Trophoblast cell (in vitro differentiated cells and primary cell): ENCODE data around the gene ALG2.

ENCODE experiments used
- DNase-seq, 2 donors: peaks; one replicate each; pipeline ENCODE4 v3.0.0-alpha.2; 2016
- H2AFZ ChIP-seq: 2 replicates; pipeline ENCODE4 v1.6.1; 2013; ENCODE audit warnings: low read length, moderate library complexity, mild to moderate bottlenecking; ENCODE audit not compliant: insufficient read depth, poor library complexity
- H2AK5ac ChIP-seq: 2 replicates; pipeline ENCODE4 v1.6.1; 2013; ENCODE audit warnings: mild to moderate bottlenecking, low read length
- H2BK120ac ChIP-seq: 2 replicates; pipeline ENCODE4 v1.6.1; 2013; ENCODE audit warnings: low read length, mild to moderate bottlenecking, moderate library complexity; ENCODE audit not compliant: insufficient read depth, poor library complexity
- H2BK12ac ChIP-seq: 2 replicates; pipeline ENCODE4 v1.6.1; 2013; ENCODE audit warnings: mild to moderate bottlenecking, low read length, moderate library complexity
- H2BK5ac ChIP-seq: 2 replicates; pipeline ENCODE4 v1.6.1; 2013; ENCODE audit warnings: low read length, low read depth, moderate library complexity, mild to moderate bottlenecking; ENCODE audit not compliant: poor library complexity
- H3K14ac ChIP-seq: 2 replicates; pipeline ENCODE4 v1.6.1; 2013; ENCODE audit warnings: mild to moderate bottlenecking, low read length
- H3K18ac ChIP-seq: 2 replicates; pipeline ENCODE4 v1.6.1; 2013; ENCODE audit warnings: mild to moderate bottlenecking, low read length
- H3K23ac ChIP-seq: 2 replicates; pipeline ENCODE4 v1.6.1; 2013; ENCODE audit warnings: low read length
- H3K27ac ChIP-seq: 2 replicates; pipeline ENCODE4 v1.5.1; 2013; ENCODE audit warnings: low read depth, mild to moderate bottlenecking, inconsistent platforms, low read length, moderate library complexity
- H3K27me3 ChIP-seq: 2 replicates; pipeline ENCODE4 v1.6.1; 2013; ENCODE audit warnings: inconsistent platforms, mild to moderate bottlenecking, low read length, moderate library complexity; ENCODE audit not compliant: insufficient read depth
- H3K36me3 ChIP-seq, 2 experiments: 1 replicate in 1 of 2; 2 replicates in 1 of 2; pipeline ENCODE4 v1.6.1; 2013; ENCODE audit warnings: low read length in 2 of 2, mild to moderate bottlenecking in 2 of 2, moderate library complexity in 1 of 2; ENCODE audit not compliant: insufficient read depth in 2 of 2, control insufficient read depth in 1 of 2
- H3K4ac ChIP-seq: 2 replicates; pipeline ENCODE4 v1.6.1; 2013; ENCODE audit warnings: low read depth, mild to moderate bottlenecking, low read length, moderate library complexity
- H3K4me1 ChIP-seq, 2 experiments: 1 replicate in 1 of 2; 2 replicates in 1 of 2; pipeline ENCODE4 v1.6.1; 2013; ENCODE audit warnings: low read length in 2 of 2, mild to moderate bottlenecking in 2 of 2, moderate library complexity in 1 of 2; ENCODE audit not compliant: insufficient read depth in 2 of 2, control insufficient read depth in 1 of 2
- H3K4me2 ChIP-seq: 2 replicates; pipeline ENCODE4 v1.6.1; 2013; ENCODE audit warnings: inconsistent platforms, mild to moderate bottlenecking, low read length, moderate library complexity
- H3K4me3 ChIP-seq: 2 replicates; pipeline ENCODE4 v1.5.1; 2013; ENCODE audit warnings: mild to moderate bottlenecking, low read depth, low read length, inconsistent platforms
- H3K79me1 ChIP-seq: one replicate; pipeline ENCODE4 v1.6.1; 2013; ENCODE audit warnings: low read length
- H3K79me2 ChIP-seq: 2 replicates; pipeline ENCODE4 v1.6.1; 2013; ENCODE audit warnings: low read length, mild to moderate bottlenecking; ENCODE audit not compliant: control insufficient read depth, insufficient read depth, poor library complexity
- H3K9ac ChIP-seq: 2 replicates; pipeline ENCODE4 v1.6.1; 2013; ENCODE audit warnings: mild to moderate bottlenecking, low read length
- H3K9me3 ChIP-seq: 2 replicates; pipeline ENCODE4 v1.6.1; 2013; ENCODE audit warnings: low read depth, mild to moderate bottlenecking, control low read depth, inconsistent platforms, low read length; ENCODE audit not compliant: insufficient read depth
- H4K12ac ChIP-seq: 2 replicates; pipeline ENCODE4 v1.6.1; 2013; ENCODE audit warnings: low read depth, mild to moderate bottlenecking, low read length, moderate library complexity
- H4K8ac ChIP-seq: 2 replicates; pipeline ENCODE4 v1.6.1; 2013; ENCODE audit warnings: low read depth, mild to moderate bottlenecking, low read length, moderate library complexity
- H4K91ac ChIP-seq: one replicate; pipeline ENCODE4 v1.6.1; 2013; ENCODE audit warnings: low read depth, mild to moderate bottlenecking, low read length, moderate library complexity
- WGBS: extraction: QIAGEN DNeasy Blood & Tissue Kit; methylation state at CpG from one replicate; pipeline ENCODE4 v1.1.7; 2013; ENCODE audit warnings: missing lambda C conversion rate; ENCODE audit not compliant: insufficient read length, insufficient coverage; ENCODE audit errors: extremely low coverage; 5-methylcytosine and 5-hydroxymethylcytosine counted together

ALG2 gene

DNA sequence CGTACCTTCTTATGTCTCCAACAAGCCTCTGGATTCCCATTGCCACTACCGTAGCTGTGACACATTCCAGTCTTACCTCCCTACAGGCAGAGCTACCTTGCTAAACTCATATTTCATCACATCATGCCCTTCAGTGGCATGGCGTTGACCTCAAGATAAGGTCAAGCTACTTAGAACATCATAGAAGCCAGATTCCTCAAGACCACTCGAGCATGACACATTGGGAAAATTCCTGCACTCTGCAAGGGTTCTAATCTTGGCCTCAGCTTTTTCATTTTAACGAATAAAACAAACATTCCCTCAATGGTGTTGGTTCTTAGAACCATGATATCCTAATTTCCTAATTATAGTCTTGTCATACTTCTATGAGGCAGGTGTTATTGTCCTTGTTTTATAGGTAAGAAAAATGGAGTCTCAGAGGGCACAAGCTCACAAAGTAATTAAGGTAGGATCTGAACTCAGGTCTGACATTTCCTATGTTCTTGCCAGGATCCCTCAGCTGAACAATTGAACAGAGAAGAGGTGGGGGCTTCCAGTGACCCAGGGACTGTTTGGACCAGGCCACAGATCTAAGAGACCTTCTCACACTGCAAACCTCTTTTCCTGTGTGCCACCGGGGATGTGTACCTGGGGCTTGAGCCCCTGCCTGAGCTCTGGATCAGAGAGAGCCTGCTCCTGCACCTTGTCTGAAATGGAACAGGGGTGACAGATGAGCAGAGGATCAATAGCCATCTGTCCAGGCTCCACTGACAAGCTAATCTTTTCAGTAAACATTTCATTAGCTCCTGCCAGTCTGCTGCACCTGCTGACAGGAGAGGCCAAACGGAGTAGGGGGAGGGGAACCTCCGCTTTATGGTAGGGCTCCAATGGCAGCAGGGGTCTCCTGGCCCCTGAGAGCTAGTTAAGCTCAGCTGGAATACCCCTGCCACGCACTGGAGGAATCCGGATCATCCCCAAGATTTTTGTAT, 49.3 kb downstream of the ALG2 start:
- no peak overlapping the region for H3K9ac ChIP-seq
- H3K18ac ChIP-seq = no peak overlapping the region
- no peak overlapping the region for H2AFZ ChIP-seq
- H4K8ac ChIP-seq = no peak overlapping the region
- no peak overlapping the region for H4K12ac ChIP-seq
- H3K4me3 ChIP-seq = no peak overlapping the region
- no peaks in the 10 kb centered on the region for H3K79me2 ChIP-seq
- H3K27me3 ChIP-seq = no peaks in the 10 kb centered on the region
- H3K9me3 ChIP-seq = no peaks in the 10 kb centered on the region
- no peak overlapping the region for H3K23ac ChIP-seq
- no peak for DNase-seq
- H2BK120ac ChIP-seq = no peak overlapping the region
- H3K4me2 ChIP-seq = no peak overlapping the region
- no peaks in the 10 kb centered on the region for H3K36me3 ChIP-seq
- peaks cover 7 to 19% of the 10 kb centered on the region in 2 experiments for H3K4me1 ChIP-seq
- no peak overlapping the region for H2BK12ac ChIP-seq
- H3K79me1 ChIP-seq = no peaks in the 10 kb centered on the region
- H4K91ac ChIP-seq = no peak overlapping the region
- no peak overlapping the region for H3K14ac ChIP-seq
- H2AK5ac ChIP-seq = no peak overlapping the region
- H3K27ac ChIP-seq = no peak overlapping the region
- no peak overlapping the region for H2BK5ac ChIP-seq
- no CpG with 5 or more reads among the region's 10 CpGs for WGBS
- H3K4ac ChIP-seq = no peak overlapping the region

DNA sequence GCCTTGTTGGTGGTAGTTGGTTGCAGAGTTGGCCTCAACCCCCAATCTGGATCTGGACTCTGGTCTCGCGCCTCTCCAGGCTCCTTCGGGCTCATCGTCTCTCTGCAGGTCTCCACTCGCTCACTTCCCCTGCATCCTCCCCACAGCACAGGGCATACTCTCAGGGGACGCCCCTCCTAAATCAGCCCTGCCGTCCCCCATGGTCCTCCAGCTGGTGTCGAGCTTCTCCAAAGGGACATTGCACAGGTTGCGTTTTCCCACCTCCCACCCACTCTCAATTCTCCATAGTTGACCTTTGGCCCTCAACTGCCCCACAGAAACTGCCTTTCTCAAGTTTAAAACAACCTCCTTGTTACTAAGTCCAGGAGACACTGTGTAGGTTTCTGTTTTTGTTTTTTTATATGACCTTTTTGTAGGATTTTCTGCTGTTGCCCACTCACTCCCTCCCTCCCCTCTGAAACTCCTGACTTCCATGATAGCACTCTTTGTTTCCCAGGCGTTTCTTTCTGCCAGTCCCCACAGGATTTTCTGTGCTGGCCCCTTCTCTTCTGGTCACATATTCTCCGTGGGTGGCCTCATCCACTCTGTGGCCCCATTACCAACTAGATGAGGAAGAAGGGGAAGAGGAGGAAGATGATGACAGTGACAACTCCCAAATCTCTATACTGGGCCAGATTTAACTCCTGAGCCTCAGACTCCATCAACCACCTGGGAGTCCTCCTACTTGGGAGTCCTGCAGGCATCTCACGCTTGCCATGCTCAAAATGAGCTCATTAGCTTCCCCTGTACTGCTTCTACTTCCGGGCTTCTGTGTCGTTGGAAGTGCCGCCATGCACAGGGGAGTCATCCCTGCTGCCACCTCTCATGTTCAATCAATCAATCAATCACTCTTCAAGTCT, 50.3 kb downstream of the ALG2 start:
- no peak overlapping the region for H3K27ac ChIP-seq
- no CpG with 5 or more reads among the region's 15 CpGs for WGBS
- H3K4me1 ChIP-seq = peaks cover 7 to 19% of the 10 kb centered on the region in 2 experiments
- H3K4ac ChIP-seq = no peak overlapping the region
- no peak overlapping the region for H3K4me3 ChIP-seq
- H4K91ac ChIP-seq = no peak overlapping the region
- H3K27me3 ChIP-seq = no peaks in the 10 kb centered on the region
- no peak overlapping the region for H2BK120ac ChIP-seq
- H2BK12ac ChIP-seq = no peak overlapping the region
- H3K14ac ChIP-seq = no peak overlapping the region
- H2AK5ac ChIP-seq = no peak overlapping the region
- H3K9ac ChIP-seq = no peak overlapping the region
- H3K23ac ChIP-seq = no peak overlapping the region
- no peaks in the 10 kb centered on the region for H3K79me2 ChIP-seq
- no peaks in the 10 kb centered on the region for H3K36me3 ChIP-seq
- H3K18ac ChIP-seq = no peak overlapping the region
- H3K79me1 ChIP-seq = no peaks in the 10 kb centered on the region
- no peak overlapping the region for H2BK5ac ChIP-seq
- H4K8ac ChIP-seq = no peak overlapping the region
- DNase-seq = no peak
- no peak overlapping the region for H2AFZ ChIP-seq
- no peaks in the 10 kb centered on the region for H3K9me3 ChIP-seq
- no peak overlapping the region for H4K12ac ChIP-seq
- no peak overlapping the region for H3K4me2 ChIP-seq

DNA sequence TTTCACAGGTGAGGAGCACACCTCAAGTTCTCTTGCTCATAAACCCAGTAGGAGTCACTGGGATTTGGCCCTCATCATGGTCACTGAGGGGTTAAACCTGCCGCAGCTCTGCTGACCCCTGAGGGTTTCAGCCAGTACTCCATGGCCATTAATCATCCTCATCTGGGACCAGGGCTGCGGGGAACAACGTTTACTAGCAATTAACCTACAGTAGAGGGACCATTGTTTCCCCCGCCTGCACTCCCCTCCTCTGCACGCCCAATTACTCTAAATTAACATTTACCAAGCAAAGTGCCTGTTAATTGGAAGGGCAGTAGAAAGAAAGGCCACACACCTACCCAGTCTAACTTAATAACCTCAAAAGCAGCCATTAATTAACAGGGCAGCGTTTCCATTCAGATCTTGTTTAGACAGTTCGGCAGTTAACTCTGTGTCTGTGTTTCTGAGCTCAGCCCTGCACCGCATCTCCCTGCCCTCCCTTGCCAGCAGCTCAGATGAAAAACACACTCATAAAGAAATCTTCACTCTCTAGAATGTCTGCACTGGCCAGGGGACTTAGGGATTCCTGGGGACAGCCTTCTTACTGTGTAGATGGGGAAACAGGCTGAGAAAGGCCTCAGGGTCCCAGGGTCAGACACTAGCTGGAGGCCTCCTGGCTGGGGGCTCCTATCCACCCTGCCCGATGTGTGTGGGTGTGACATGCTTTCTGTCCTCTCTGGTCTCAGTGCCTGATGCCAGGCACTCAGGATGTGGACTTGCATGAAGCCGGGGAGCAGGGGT, 51.6 kb downstream of the ALG2 start:
- Histone ChIP-seq H3K79me1 (no peaks in the 10 kb centered on the region), H4K8ac (no peak overlapping the region), H2BK12ac (no peak overlapping the region), H3K79me2 (no peaks in the 10 kb centered on the region), H2AFZ (no peak overlapping the region), H2BK5ac (no peak overlapping the region), H3K4ac (no peak overlapping the region), H3K9ac (no peak overlapping the region), H3K4me3 (no peak overlapping the region), H3K23ac (no peak overlapping the region), H3K27ac (no peak overlapping the region), H2BK120ac (no peak overlapping the region), H3K27me3 (no peaks in the 10 kb centered on the region), H2AK5ac (no peak overlapping the region), H4K12ac (no peak overlapping the region), H4K91ac (no peak overlapping the region), H3K18ac (no peak overlapping the region), H3K4me1 (peaks cover 7 to 19% of the 10 kb centered on the region in 2 experiments), H3K4me2 (peak overlapping the region; percentile 18), H3K36me3 (no peaks in the 10 kb centered on the region), H3K14ac (no peak overlapping the region), H3K9me3 (no peaks in the 10 kb centered on the region)
- no peak for DNase-seq
- WGBS = no CpG with 5 or more reads among the region's 10 CpGs

DNA sequence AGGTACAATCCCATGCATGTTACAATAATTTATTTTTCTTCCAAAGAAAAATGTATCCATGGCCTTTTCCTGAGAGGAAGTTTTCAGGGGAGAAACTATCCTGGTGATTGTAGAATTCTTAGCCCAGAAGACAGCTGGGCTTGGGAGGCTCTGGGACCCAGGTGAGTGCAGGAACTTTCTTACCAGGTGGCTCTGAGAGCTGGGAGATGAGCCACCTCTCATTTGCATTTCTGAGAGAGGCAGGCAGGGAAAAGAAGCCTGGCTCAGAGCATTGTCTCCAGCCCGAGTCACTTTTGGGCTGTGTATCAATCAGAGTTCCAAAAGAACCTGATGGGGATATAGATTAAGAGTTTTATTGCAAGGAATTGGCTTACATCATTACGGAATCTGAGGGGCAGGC, 52.7 kb downstream of the ALG2 start:
- H3K14ac ChIP-seq = no peak overlapping the region
- no peaks in the 10 kb centered on the region for H3K9me3 ChIP-seq
- no peak overlapping the region for H3K9ac ChIP-seq
- no peak overlapping the region for H2AFZ ChIP-seq
- no peak overlapping the region for H3K4ac ChIP-seq
- no peak overlapping the region for H3K4me2 ChIP-seq
- DNase-seq = no peak
- no peak overlapping the region for H2AK5ac ChIP-seq
- no peaks in the 10 kb centered on the region for H3K79me1 ChIP-seq
- H3K18ac ChIP-seq = no peak overlapping the region
- H2BK120ac ChIP-seq = no peak overlapping the region
- no peak overlapping the region for H3K4me3 ChIP-seq
- no peak overlapping the region for H4K12ac ChIP-seq
- H4K91ac ChIP-seq = no peak overlapping the region
- peaks cover 7 to 19% of the 10 kb centered on the region in 2 experiments for H3K4me1 ChIP-seq
- H2BK5ac ChIP-seq = no peak overlapping the region
- no peak overlapping the region for H3K23ac ChIP-seq
- H3K36me3 ChIP-seq = no peaks in the 10 kb centered on the region
- no peak overlapping the region for H4K8ac ChIP-seq
- H2BK12ac ChIP-seq = no peak overlapping the region
- H3K27me3 ChIP-seq = no peaks in the 10 kb centered on the region
- H3K27ac ChIP-seq = no peak overlapping the region
- no CpG with 5 or more reads among the region's 2 CpGs for WGBS
- no peaks in the 10 kb centered on the region for H3K79me2 ChIP-seq
